C4-2B (cell line): Measurements from ENCODE around the gene CHD2.

Experiments used
- ZFX ChIP-seq: fragments of 450-650 bp; IDR thresholded peaks from 2 replicates; pipeline ENCODE4 v1.6.1; 2017
- TF ChIP-seq, protein P1 (sequence below): fragments of 450-650 bp; conservative IDR thresholded peaks from 2 replicates; pipeline ENCODE4 v1.5.1; 2017; ENCODE audit warnings: mild to moderate bottlenecking

DNA sequence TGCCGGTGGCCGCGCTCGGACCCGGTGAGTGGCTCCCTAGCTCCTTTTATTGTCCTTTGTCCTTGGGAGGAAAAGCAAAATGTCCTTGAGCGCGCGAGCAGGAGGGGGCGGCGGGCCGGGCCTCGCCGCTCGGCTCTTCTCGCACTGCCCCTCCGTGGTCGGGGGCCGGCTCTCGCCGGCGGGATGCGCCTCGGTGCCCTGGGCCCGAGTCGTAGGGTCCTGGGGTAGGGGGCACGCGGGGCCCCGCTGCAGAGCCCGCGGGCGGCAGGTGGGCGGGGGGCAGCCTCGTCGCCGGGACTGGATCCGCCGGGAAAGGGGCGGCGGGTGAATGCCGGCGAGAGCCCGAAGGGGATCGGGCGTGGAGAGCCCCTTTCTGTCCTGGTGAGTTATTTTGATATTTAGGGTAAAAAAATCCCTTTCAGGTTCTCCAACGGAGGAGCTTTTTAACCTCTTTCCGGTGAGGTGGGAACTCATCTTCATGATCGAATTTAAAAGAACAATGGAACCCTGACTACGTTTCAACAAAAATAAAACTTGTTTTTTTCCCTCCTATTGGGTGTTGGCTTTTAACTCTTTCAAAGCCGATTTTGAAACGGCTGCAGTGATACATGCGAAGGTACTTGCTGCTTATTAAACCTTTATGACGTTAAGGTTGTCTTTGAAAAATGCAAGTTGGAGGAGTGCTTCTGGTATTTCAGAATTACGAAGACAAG is 16.8 kb upstream of the CHD2 start:
- TF ChIP-seq, protein P1, sequence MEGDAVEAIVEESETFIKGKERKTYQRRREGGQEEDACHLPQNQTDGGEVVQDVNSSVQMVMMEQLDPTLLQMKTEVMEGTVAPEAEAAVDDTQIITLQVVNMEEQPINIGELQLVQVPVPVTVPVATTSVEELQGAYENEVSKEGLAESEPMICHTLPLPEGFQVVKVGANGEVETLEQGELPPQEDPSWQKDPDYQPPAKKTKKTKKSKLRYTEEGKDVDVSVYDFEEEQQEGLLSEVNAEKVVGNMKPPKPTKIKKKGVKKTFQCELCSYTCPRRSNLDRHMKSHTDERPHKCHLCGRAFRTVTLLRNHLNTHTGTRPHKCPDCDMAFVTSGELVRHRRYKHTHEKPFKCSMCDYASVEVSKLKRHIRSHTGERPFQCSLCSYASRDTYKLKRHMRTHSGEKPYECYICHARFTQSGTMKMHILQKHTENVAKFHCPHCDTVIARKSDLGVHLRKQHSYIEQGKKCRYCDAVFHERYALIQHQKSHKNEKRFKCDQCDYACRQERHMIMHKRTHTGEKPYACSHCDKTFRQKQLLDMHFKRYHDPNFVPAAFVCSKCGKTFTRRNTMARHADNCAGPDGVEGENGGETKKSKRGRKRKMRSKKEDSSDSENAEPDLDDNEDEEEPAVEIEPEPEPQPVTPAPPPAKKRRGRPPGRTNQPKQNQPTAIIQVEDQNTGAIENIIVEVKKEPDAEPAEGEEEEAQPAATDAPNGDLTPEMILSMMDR: no peak
- peak; percentile 76; the same call in 1 of the 2 replicates for TF ChIP-seq ZFX
